ENCODE data around the gene SLC39A13.

SLC39A13 gene

DNA sequence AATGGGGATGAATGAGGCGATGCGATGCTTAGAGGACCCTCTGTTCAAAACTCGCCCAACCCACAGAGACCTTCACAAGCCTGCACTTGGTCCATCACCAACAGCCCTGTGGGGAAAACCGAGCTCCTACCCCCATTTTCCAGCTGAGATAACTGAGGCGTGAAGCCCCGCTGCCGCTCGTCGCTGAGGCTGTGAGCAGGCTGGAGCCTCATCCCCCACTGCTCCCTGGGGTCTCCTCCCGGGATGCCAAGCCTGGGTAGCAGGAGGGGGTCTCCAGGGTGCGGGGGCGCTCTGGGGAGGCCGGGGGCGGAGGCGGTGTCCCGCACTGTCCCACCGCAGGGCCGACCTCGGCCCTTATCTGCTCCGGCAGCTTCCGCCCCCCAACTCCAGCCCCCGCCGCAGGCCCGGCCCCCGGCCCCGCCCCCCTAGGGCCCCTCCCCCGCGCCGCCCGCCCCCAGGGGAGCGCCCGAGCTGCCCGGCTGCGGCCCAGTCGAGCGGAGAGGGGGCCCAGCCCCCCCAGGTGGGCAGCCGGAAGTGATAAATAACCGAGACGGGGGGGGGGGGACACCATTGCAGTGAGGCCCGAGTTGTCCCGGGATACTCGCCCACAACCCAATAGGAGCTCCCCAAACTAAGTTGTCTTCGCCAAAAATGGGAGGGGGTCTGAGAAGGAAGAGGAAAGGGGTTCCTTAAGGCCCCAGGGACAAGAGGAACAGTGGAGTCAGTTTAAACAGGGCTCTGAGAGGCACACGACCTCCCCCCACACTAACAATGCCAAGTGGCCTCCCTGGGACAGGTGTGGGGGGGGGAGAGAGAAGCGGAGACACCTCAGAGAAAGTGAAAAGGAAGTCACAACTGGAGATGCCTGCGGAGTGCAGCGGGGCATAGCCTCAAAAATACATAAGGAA, 8.3 kb upstream of the SLC39A13 start:
- in situ Hi-C loops (cut with MboI; ENCODE audit: low sequenced_read_pairs), result no loop called here

- in situ Hi-C loops (cut with MboI; ENCODE audit: low sequenced_read_pairs), result no loop called here
These were observed 7.6 kb upstream of the SLC39A13 start for GRCh38 chr11:47400768-47401279.

- in situ Hi-C loops (cut with MboI; ENCODE audit: low sequenced_read_pairs), result no loop called here
These were observed 5.3 kb upstream of the SLC39A13 start for GRCh38 chr11:47403135-47403534.

DNA sequence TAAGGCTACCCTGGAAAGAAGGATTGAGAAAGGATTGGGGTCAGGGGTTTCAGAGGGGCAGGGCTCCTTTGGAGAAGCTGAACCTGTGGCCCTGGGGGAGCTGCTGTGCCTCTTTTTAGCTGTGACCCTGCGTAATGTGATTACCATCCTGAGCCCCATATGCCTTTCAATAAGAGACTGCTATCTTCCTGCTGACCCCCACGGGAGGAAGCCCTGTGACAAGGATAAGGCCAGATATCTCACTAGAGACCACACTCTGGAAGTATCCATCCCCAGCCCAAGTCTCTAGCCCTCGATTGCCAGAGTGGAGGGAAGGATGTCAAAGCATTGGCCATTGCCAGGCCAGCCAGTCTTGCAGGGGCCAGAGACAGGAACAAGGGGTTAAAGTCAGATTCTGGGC, 4.8 kb upstream of the SLC39A13 start:
- in situ Hi-C loops (cut with MboI; ENCODE audit: low sequenced_read_pairs), result no loop called here

DNA sequence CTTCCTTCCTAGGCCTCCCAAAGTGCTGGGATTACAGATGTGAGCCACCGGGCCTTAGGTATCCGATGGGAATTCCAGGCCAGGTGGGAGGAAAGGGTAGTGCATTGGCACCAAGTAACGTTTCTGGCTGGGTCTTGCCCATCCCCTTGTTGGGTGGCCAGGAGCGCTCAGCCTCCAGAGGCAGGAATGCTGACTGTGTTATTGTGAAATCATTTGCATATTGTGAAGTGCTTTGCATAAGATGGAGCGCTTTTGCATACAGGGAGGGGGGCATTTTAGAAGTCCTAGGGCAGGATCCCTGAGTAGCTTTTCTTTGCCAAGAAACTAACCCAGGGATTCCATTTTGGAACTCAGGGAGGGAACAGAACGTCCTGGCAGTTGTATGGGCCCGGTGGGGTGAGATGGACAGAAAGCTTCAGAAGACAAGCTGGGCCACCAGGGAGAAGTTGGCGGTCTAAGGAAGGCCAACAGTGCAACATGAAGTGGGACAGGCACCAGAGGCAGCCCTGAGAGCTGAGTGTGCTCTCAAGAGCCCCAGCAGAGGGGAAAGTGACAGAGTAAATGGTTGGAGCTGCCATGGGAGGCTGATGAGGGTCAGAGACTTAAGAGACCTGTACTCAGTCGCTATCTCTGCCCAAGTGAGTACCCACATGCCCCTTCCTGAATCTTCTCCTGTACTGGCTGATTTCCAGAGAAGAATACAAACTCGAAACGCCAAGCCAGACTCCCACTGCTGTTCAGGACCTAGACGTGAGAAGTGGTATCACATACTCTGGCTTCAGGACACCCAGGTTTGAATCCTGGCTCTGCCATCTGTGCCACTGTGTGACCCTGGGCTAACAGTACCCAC, 1.3 kb upstream of the SLC39A13 start:
- in situ Hi-C loops (cut with MboI; ENCODE audit: low sequenced_read_pairs), result loop anchor here (5.0 kb wide), 1 partner anchor 35 kb away; no protein-coding TSS in a partner anchor

GRCh38 chr11:47408598-47409439, 429 bp downstream of the SLC39A13 start:
- in situ Hi-C loops (cut with MboI; ENCODE audit: low sequenced_read_pairs), result loop anchor here (5.0 kb wide), 1 partner anchor 37 kb away; no protein-coding TSS in a partner anchor

DNA sequence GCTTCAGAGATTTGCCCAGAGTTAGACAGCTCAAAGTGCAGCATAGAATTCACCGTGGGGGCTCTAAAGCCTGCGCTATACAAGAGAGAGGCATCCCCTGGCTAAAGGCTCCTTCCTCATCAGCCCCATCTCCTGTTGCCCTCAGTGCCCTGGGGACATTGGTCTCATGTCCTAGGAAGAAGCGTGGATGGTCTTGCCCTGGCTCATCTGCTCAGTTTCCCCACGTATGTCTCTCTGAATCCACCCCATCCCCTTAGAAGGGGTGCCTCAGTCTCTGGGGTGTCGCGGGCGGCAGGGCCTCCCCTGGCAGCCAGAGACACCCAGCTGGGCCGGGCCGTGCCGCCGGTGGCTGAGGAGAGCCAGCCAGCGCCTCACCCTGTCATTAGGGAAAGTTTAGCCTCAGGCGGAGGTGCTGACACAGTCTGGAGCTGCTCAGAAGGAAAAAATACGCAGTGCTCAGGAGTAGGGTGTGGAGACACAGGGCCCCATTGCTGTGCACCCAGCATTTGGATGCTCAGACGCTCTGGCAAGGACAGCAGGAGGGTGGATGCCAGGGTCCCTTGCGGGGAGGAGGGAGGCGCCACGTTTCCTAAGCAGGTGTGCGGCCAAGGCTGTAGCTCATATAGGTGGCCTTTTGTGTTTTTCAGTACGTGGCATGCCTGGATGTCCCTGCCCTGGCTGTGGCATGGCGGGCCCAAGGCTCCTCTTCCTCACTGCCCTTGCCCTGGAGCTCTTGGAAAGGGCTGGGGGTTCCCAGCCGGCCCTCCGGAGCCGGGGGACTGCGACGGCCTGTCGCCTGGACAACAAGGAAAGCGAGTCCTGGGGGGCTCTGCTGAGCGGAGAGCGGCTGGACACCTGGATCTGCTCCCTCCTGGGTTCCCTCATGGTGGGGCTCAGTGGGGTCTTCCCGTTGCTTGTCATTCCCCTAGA, 1.3 kb downstream of the SLC39A13 start:
- in situ Hi-C loops (cut with MboI; ENCODE audit: low sequenced_read_pairs), result loop anchor here (5.0 kb wide), 1 partner anchor 37 kb away; no protein-coding TSS in a partner anchor

DNA sequence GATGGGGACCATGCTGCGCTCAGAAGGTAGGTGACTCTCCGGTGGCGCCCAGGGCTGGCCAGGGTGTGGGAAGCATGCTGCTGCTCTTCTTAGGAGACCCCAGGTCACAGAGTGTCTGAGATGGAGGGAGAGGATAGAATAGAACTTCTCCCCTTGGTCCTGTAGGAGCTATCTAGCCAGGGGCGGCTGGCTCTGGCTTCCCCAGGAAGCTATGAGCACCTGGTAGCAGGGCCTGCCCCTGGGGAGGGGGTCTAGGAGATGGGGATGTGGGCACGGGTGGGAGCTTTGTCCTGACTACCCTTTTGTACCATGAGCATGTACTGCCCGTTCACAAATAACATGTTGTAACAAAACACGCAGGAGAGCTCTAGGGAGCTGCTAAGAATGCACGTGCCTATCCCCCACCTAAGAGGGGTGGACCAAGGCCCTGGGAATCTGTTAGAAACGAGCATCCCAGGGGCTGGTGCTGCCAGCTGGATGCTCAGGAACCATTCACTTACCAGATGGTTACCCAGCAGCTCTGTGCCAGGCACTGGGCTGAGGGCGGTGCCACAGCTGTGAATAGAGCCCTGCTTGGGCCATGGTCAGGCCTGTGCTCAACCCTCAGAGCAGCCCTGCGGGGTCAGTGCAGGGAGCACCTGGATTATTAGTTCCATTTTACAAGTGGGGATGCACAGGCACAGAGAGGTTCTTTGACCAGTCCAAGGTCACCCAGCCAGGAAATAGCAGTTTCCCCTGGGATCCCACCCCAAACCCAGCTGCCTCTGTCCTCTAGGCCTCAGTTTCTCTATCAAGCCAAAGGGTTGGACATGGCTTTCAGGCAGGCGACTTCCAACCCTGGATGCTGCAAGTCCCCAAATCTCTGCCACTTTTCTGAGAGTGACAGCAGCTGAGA, 2.2 kb downstream of the SLC39A13 start:
- in situ Hi-C loops (cut with MboI; ENCODE audit: low sequenced_read_pairs), result no loop called here

DNA sequence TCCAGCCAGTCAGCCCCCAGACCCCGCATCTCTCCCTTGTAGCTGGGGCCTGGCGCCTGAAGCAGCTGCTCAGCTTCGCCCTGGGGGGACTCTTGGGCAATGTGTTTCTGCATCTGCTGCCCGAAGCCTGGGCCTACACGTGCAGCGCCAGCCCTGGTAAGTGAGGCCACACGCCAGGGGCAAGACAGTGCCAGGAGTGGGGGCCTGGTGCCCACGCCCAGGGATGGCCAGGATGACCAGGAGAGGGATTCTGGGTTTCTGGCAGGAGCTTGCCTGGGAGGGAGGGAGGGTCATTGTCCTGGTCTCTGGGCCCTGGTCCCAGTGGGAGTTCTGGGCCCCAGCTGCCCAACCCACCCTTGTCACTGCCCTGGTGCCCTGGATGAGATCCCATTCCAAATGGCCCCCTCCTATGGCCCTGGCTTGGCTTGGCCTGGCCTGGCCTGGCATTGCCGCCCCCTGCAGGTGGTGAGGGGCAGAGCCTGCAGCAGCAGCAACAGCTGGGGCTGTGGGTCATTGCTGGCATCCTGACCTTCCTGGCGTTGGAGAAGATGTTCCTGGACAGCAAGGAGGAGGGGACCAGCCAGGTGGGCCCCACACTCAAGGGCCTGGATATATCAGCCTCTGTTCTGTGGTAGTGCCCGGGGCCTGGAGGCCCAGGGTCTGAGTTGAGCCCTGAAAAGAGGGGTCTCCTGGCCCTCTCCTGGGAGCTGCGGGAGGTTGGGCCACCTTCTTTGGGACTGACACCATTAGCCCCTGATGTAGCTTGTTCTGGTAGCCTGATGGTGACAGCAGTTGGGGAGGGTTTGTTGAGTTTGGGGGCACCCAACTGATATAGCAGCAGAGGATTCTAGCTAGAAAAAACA, 3.7 kb downstream of the SLC39A13 start:
- in situ Hi-C loops (cut with MboI; ENCODE audit: low sequenced_read_pairs), result no loop called here

GRCh38 chr11:47413351-47413750, 5.0 kb downstream of the SLC39A13 start:
- in situ Hi-C loops (cut with MboI; ENCODE audit: low sequenced_read_pairs), result no loop called here

DNA sequence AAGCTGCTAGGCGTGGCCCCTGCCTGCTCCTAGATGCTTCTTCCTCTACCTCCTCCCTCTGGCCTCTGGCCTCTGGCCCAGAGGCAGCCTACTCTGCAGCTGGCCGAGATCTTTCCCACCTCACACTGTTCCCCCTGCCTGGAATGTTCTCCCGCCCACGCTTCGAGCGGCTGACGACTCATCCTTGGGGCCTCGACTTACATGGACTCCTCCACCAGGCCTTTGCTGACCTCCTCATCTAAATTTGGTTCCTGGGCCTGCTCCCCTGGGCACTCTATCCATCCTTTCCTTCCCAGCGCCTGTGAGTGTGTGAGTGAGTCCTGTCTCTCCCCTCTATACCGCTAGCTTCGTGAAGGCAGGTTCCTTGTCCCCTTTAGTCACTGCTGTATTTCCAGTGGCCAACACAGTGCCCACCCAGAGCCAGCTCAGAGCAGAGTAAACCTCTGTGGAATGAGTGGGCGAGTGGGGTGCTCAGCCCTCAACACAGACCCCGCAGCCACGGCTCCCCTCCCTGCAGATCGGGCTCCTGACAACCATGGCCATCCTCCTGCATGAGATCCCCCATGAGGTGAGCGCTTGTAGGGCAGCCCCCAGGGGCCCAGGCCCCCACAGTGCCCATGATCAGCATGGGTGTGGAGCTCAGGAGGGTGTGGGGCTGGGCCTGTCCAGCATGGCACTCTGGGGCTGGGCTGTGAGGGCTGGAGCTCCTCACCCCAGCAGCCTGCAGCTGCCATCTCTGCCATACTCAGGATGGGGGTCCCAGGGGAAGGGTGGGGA, 5.7 kb downstream of the SLC39A13 start:
- in situ Hi-C loops (cut with MboI; ENCODE audit: low sequenced_read_pairs), result no loop called here

DNA sequence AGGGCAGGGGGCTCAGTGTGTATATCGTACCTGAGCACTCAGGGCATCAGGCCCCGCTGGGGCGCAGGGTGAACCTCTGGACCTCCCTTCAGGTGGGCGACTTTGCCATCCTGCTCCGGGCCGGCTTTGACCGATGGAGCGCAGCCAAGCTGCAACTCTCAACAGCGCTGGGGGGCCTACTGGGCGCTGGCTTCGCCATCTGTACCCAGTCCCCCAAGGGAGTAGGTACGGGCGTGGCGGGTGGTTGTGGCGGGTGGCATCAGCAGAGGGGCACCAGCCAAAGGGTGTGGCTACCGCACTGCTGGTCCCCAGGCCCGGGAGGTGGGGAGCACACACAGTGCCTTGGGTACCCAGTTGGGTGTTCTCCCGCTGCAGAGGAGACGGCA, 6.3 kb downstream of the SLC39A13 start:
- in situ Hi-C loops (cut with MboI; ENCODE audit: low sequenced_read_pairs), result no loop called here

- in situ Hi-C loops (cut with MboI; ENCODE audit: low sequenced_read_pairs), result no loop called here
These were observed 6.9 kb downstream of the SLC39A13 start for GRCh38 chr11:47415091-47415854.

GRCh38 chr11:47415949-47416472, 7.6 kb downstream of the SLC39A13 start:
- in situ Hi-C loops (cut with MboI; ENCODE audit: low sequenced_read_pairs), result no loop called here

GRCh38 chr11:47417712-47418111, 9.3 kb downstream of the SLC39A13 start:
- in situ Hi-C loops (cut with MboI; ENCODE audit: low sequenced_read_pairs), result no loop called here

Measured in HL-60/S4 (cell line).